Breast epithelium (tissue), 4 donors: ENCODE data around the gene FOXP3. TPM values are rescaled to one million over a fixed set of nuclear protein-coding genes. Genes with fewer than 3 reads are reported as not detected.

ENCODE experiments used
- DNase-seq, 2 donors: peaks; one replicate each; pipeline ENCODE4 v3.0.0-alpha.2; 2019; ENCODE audit warnings: low spot score in 2 of 2
- H3K27ac ChIP-seq, 2 donors: fragments of 200-600 bp; sonication (generic) in 1 of 2; one replicate each; pipeline ENCODE4 v1.5.1; 2016 to 2019; ENCODE audit warnings: mild to moderate bottlenecking in 1 of 2
- H3K27me3 ChIP-seq, 2 donors: fragments of 200-600 bp; sonication (generic) in 1 of 2; one replicate each; pipeline versions ENCODE4 v1.5.1 to v1.6.0; 2017 to 2019; ENCODE audit warnings: control low read depth in 1 of 2, mild to moderate bottlenecking in 1 of 2
- H3K36me3 ChIP-seq: fragments of 200-600 bp; one replicate; pipeline ENCODE4 v1.5.1; 2019
- H3K4me1 ChIP-seq, 2 donors: fragments of 200-600 bp; sonication (generic); one replicate each; pipeline ENCODE4 v1.5.1; 2016 to 2019; ENCODE audit warnings: control low read depth in 1 of 2
- H3K4me3 ChIP-seq, 3 donors: fragments of 200-600 bp; sonication (generic); 1 replicate in 2 of 3; 2 replicates in 1 of 3; pipeline ENCODE4 v1.5.1; 2016 to 2019; ENCODE audit warnings: mild to moderate bottlenecking in 3 of 3, moderate library complexity in 2 of 3
- H3K9me3 ChIP-seq, 2 donors: fragments of 200-600 bp; sonication (generic) in 1 of 2; one replicate each; pipeline ENCODE4 v1.5.1; 2016 to 2019; ENCODE audit warnings: control low read depth in 1 of 2
- POLR2A ChIP-seq: fragments of 450-650 bp; IDR thresholded peaks from one replicate; pipeline ENCODE4 v1.6.1; 2016; ENCODE audit warnings: antibody characterized with exemption, mild to moderate bottlenecking, moderate library complexity
- POLR2AphosphoS5 ChIP-seq, 3 donors: sonication (generic); formaldehyde crosslinking; IDR thresholded peaks; one replicate each; pipeline ENCODE4 v1.6.1; 2017; ENCODE audit warnings: antibody characterized with exemption in 3 of 3
- intact Hi-C: fragments of 100-400 bp; cut with DNase I; formaldehyde crosslinking; loops from one replicate; pipeline ENCODE4 v1.15.1; 2023; ENCODE audit warnings: low total_unique reads
- total RNA-seq, 3 donors: library from RNA; depleted of rRNA; stranded (reverse); fragments of >200 nt; gene quantifications; one replicate each; pipeline ENCODE4 v1.1.0, GENCODE V29; 2016
- TF ChIP-seq, protein P1 (sequence below), 3 donors: fragments of 450-650 bp; IDR thresholded peaks; one replicate each; pipeline ENCODE4 v1.5.1; 2016 to 2017; ENCODE audit warnings: antibody characterized with exemption in 3 of 3, mild to moderate bottlenecking in 3 of 3, moderate library complexity in 3 of 3

The FOXP3 gene
- total RNA-seq, 3 donors from 2014 or later: 0.16 TPM; not detected in 2

DNA sequence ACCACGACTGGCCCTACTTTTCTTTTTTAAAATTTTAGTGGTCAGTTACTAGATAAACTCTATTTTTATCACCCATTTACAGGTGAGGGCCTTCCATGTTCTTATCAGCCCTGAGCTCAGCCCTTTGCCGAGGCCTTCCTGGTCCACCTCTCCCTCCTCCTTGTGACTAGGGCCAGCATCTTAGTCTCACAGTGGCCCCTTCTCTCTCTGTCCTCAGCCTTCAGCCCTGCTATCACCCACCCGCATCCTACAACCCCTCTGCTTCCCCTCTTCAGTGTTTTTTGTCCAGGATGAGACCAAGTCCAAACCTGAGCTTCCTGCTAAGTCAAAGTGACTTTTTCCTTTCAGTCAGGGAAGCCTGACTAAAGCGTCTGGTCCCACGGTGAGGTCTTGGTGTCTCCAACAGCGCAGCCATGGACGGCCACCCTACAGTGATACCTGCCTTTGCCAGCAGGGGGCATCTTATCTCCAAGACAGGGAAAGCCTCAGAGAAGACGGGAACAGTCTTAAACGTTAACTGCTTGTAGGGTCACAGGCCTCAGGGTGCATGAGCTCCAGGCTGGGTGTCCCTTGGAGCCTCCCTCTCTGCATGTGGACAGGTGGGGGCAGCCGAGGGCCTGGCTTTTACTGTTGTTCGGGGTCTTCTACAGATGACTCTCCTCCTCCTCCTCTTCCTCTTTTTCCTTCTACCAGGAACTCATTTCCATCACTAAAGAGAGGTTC, 27.3 kb upstream of the FOXP3 start:
- intact Hi-C loops: no loop called here

DNA sequence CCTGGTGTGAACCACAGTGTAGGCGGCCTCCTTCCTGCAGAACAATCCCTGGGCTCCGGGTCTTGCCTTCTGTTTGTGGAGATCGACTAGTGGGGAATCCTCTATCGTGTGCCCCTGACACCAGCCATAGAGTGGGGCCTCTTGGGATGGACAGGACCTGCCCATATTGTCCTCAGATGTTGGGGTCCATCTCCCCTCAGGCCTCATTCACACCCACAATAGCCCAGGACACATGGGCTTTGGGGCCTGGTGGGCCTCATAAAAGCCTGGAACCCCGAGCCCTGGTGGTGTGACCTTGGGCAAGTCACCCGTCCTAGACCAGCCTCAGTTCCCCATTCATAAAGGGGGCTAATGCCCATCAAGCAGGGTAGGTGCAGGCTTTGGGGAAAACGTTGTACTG, 25.7 kb upstream of the FOXP3 start:
- peaks cover 0 to 51% of the 10 kb centered on the region in 2 donors for H3K27me3 ChIP-seq
- TF ChIP-seq POLR2A (no peak), POLR2AphosphoS5 (IDR thresholded peaks at IDR 0.05) (no peak)
- TF ChIP-seq, protein P1, sequence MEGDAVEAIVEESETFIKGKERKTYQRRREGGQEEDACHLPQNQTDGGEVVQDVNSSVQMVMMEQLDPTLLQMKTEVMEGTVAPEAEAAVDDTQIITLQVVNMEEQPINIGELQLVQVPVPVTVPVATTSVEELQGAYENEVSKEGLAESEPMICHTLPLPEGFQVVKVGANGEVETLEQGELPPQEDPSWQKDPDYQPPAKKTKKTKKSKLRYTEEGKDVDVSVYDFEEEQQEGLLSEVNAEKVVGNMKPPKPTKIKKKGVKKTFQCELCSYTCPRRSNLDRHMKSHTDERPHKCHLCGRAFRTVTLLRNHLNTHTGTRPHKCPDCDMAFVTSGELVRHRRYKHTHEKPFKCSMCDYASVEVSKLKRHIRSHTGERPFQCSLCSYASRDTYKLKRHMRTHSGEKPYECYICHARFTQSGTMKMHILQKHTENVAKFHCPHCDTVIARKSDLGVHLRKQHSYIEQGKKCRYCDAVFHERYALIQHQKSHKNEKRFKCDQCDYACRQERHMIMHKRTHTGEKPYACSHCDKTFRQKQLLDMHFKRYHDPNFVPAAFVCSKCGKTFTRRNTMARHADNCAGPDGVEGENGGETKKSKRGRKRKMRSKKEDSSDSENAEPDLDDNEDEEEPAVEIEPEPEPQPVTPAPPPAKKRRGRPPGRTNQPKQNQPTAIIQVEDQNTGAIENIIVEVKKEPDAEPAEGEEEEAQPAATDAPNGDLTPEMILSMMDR (IDR thresholded peaks at IDR 0.05): no peak
- no peak overlapping the region for H3K4me3 ChIP-seq
- H3K9me3 ChIP-seq: no peaks in the 10 kb centered on the region
- intact Hi-C loops: no loop called here
- no peaks in the 10 kb centered on the region for H3K36me3 ChIP-seq
- no peak for DNase-seq
- H3K4me1 ChIP-seq: no peaks in the 10 kb centered on the region
- no peak overlapping the region for H3K27ac ChIP-seq

More for the DNA sequence above, 27.3 kb upstream of the FOXP3 start:
- no peak overlapping the region for H3K4me3 ChIP-seq
- H3K36me3 ChIP-seq: no peaks in the 10 kb centered on the region
- H3K27ac ChIP-seq: no peak overlapping the region
- TF ChIP-seq POLR2A (no peak), POLR2AphosphoS5 (IDR thresholded peaks at IDR 0.05) (no peak)
- TF ChIP-seq, protein P1 (IDR thresholded peaks at IDR 0.05): peak; percentile 41 to 47 (median 43)
- DNase-seq: no peak
- no peaks in the 10 kb centered on the region for H3K9me3 ChIP-seq
- H3K4me1 ChIP-seq: no peaks in the 10 kb centered on the region
- H3K27me3 ChIP-seq: peaks cover 0 to 35% of the 10 kb centered on the region in 2 donors

DNA sequence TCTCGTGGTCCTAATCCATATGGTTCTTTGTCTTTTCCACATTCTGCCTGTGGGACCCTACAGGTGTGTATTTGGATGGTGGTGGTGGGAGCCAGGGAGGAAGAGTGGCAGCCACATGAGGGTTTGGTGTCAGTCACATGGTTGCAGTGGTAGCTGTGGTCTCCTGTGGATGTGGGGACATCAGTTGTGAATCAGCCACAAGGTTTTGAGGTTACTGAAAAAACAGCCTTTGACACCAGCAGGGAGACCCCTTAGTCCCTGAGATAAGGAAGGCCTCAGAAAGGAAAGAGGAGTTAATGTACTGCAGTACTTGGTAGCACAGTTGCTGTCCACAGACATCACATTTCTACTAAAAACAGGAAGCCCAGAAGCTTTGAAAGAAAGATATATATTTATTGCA, 23.2 kb upstream of the FOXP3 start:
- peaks cover 0 to 44% of the 10 kb centered on the region in 2 donors for H3K27me3 ChIP-seq
- no peak for TF ChIP-seq POLR2AphosphoS5 (IDR thresholded peaks at IDR 0.05)
- TF ChIP-seq, protein P1 (IDR thresholded peaks at IDR 0.05): no peak
- no peak for TF ChIP-seq POLR2A
- no peaks in the 10 kb centered on the region for H3K9me3 ChIP-seq
- H3K4me1 ChIP-seq: no peaks in the 10 kb centered on the region
- H3K27ac ChIP-seq: no peak overlapping the region
- H3K36me3 ChIP-seq: no peaks in the 10 kb centered on the region
- intact Hi-C loops: no loop called here
- H3K4me3 ChIP-seq: no peak overlapping the region
- no peak for DNase-seq

DNA sequence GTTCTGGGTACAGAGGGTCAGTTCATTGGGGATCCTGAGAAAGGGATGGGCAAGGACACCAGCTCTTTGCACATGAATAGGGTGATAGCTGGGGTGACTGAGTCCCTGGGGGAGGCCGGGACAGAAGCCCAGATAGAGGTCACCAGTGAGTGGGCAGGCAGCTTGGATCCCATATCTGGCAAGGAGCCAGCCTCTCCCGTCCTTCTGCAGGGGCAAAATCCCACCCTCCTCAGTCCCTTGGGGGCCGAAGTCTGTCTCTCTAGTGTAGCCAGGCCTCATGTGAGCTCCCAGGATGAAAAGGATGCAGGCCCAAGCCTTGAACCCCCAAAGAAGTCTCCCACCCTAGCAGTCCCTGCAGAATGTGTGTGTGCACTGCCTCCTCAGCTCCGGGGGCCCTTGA, 22.1 kb upstream of the FOXP3 start:
- Histone ChIP-seq H3K27ac (no peak overlapping the region), H3K9me3 (no peaks in the 10 kb centered on the region), H3K36me3 (no peaks in the 10 kb centered on the region), H3K4me1 (no peaks in the 10 kb centered on the region), H3K27me3 (peaks cover 0 to 40% of the 10 kb centered on the region in 2 donors), H3K4me3 (no peak overlapping the region)
- no peak for DNase-seq
- TF ChIP-seq POLR2AphosphoS5 (IDR thresholded peaks at IDR 0.05) (no peak), POLR2A (no peak)
- TF ChIP-seq, protein P1 (IDR thresholded peaks at IDR 0.05): no peak
- intact Hi-C loops: no loop called here

DNA sequence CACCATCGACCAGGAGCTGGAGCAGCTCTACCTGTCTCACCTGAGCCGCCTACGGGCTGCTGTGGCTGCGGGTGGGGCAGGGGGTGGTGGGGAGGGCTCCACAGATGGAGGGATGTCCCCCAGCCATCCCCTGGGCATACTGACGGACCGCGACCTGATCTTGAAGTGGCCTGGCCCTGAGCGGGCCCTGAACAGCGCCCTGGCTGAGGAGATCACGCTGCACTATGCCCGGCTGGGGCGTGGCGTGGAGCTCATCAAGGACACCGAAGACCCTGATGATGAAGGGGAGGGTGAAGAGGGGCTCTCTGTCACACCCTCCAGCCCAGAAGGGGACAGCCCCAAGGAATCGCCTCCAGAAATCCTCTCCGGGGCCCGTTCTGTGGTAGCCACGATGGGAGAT, 21.6 kb upstream of the FOXP3 start:
- Histone ChIP-seq H3K4me1 (no peaks in the 10 kb centered on the region), H3K27ac (no peak overlapping the region), H3K4me3 (no peak overlapping the region), H3K36me3 (no peaks in the 10 kb centered on the region), H3K27me3 (peaks cover 0 to 43% of the 10 kb centered on the region in 2 donors), H3K9me3 (no peaks in the 10 kb centered on the region)
- intact Hi-C loops: no loop called here
- no peak for TF ChIP-seq POLR2A
- DNase-seq: no peak
